SJSA1 (cell line): ENCODE results near the gene OR2H2. TPM values are rescaled to one million over a fixed set of nuclear protein-coding genes. Genes with fewer than 3 reads are reported as not detected.

Source experiments
- DNase-seq, 2 experiments: peaks; one replicate each; pipeline ENCODE4 v3.0.0-alpha.2; 2015 to 2020; ENCODE audit warnings: low spot score in 2 of 2, low read depth in 1 of 2
- H3K27ac ChIP-seq: fragments of 250-450 bp; sonication (Bioruptor Pico); 2 replicates; pipeline ENCODE4 v1.5.1; 2020; ENCODE audit warnings: mild to moderate bottlenecking, moderate library complexity
- H3K27me3 ChIP-seq: fragments of 250-450 bp; sonication (Bioruptor Pico); replicated peaks from 2 replicates; pipeline ENCODE4 v1.5.1; 2020; ENCODE audit warnings: mild to moderate bottlenecking, moderate library complexity
- H3K36me3 ChIP-seq: fragments of 250-450 bp; sonication (Bioruptor Pico); 2 replicates; pipeline ENCODE4 v1.5.1; 2020; ENCODE audit warnings: mild to moderate bottlenecking
- H3K4me1 ChIP-seq: fragments of 250-450 bp; sonication (Bioruptor Pico); replicated peaks from 2 replicates; pipeline ENCODE4 v1.6.1; 2021; ENCODE audit warnings: mild to moderate bottlenecking
- H3K4me3 ChIP-seq: fragments of 250-450 bp; sonication (Bioruptor Pico); 2 replicates; pipeline ENCODE4 v1.5.1; 2020; ENCODE audit warnings: mild to moderate bottlenecking
- H3K9me3 ChIP-seq: fragments of 250-450 bp; sonication (Bioruptor Pico); replicated peaks from 2 replicates; pipeline ENCODE4 v1.5.1; 2020; ENCODE audit warnings: mild to moderate bottlenecking
- total RNA-seq: library from RNA; depleted of rRNA; stranded (reverse); fragments of >200 nt; shearing (Covaris generic); gene quantifications from 2 replicates; pipeline ENCODE4 v1.2.3, GENCODE V29; 2014

Gene OR2H2
- total RNA-seq, 1 experiment from 2014 or later = not detected

GRCh38 chr6:29602564-29603361 lies 17.8 kb downstream of the OR2H2 start:
- H3K27me3 ChIP-seq = no peaks in the 10 kb centered on the region
- no peaks in the 10 kb centered on the region for H3K9me3 ChIP-seq
- no peaks in the 10 kb centered on the region for H3K4me1 ChIP-seq
- H3K36me3 ChIP-seq = no peaks in the 10 kb centered on the region; the same call in 1 of the 2 replicates
- H3K4me3 ChIP-seq = no peak overlapping the region
- H3K27ac ChIP-seq = no peak overlapping the region
- DNase-seq = no peak

- DNase-seq = no peak
- Histone ChIP-seq H3K27ac (no peak overlapping the region), H3K27me3 (no peaks in the 10 kb centered on the region), H3K9me3 (no peaks in the 10 kb centered on the region), H3K4me1 (no peaks in the 10 kb centered on the region), H3K4me3 (no peak overlapping the region), H3K36me3 (no peaks in the 10 kb centered on the region; the same call in 1 of the 2 replicates)
Measured at GRCh38 chr6:29603456-29603855, 18.5 kb downstream of the OR2H2 start.

GRCh38 chr6:29603930-29604329 lies 19.0 kb downstream of the OR2H2 start:
- Histone ChIP-seq H3K27me3 (no peaks in the 10 kb centered on the region), H3K36me3 (no peaks in the 10 kb centered on the region; the same call in none of the 2 replicates), H3K9me3 (no peaks in the 10 kb centered on the region), H3K4me1 (no peaks in the 10 kb centered on the region), H3K27ac (no peak overlapping the region), H3K4me3 (no peak overlapping the region)
- no peak for DNase-seq

- no peak for DNase-seq
- no peak overlapping the region for H3K27ac ChIP-seq
- no peaks in the 10 kb centered on the region for H3K27me3 ChIP-seq
- H3K4me1 ChIP-seq = no peaks in the 10 kb centered on the region
- no peaks in the 10 kb centered on the region for H3K9me3 ChIP-seq
- peaks cover 14% of the 10 kb centered on the region for H3K36me3 ChIP-seq
- H3K4me3 ChIP-seq = no peak overlapping the region
Measured at GRCh38 chr6:29608131-29608530, 23.2 kb downstream of the OR2H2 start.

GRCh38 chr6:29610540-29610939 lies 25.6 kb downstream of the OR2H2 start:
- no peak overlapping the region for H3K27ac ChIP-seq
- H3K27me3 ChIP-seq = no peaks in the 10 kb centered on the region
- H3K4me1 ChIP-seq = peaks cover 12% of the 10 kb centered on the region
- H3K4me3 ChIP-seq = no peak overlapping the region
- no peak for DNase-seq
- peaks cover 23% of the 10 kb centered on the region for H3K36me3 ChIP-seq
- H3K9me3 ChIP-seq = no peaks in the 10 kb centered on the region

- Histone ChIP-seq H3K4me1 (peaks cover 12% of the 10 kb centered on the region), H3K27ac (no peak overlapping the region), H3K27me3 (no peaks in the 10 kb centered on the region), H3K9me3 (no peaks in the 10 kb centered on the region), H3K4me3 (no peak overlapping the region), H3K36me3 (peaks cover 23% of the 10 kb centered on the region)
- DNase-seq = no peak
Measured at GRCh38 chr6:29611426-29611825, 26.5 kb downstream of the OR2H2 start.

GRCh38 chr6:29617782-29618554 lies 33.0 kb downstream of the OR2H2 start:
- peaks cover 12% of the 10 kb centered on the region for H3K4me1 ChIP-seq
- no peak overlapping the region for H3K27ac ChIP-seq
- H3K27me3 ChIP-seq = no peaks in the 10 kb centered on the region
- H3K36me3 ChIP-seq = peaks cover 26% of the 10 kb centered on the region
- H3K9me3 ChIP-seq = no peaks in the 10 kb centered on the region
- no peak for DNase-seq
- no peak overlapping the region for H3K4me3 ChIP-seq

- Histone ChIP-seq H3K9me3 (no peaks in the 10 kb centered on the region), H3K36me3 (peaks cover 15% of the 10 kb centered on the region; the same call in 1 of the 2 replicates), H3K4me3 (no peak overlapping the region), H3K27me3 (no peaks in the 10 kb centered on the region), H3K27ac (no peak overlapping the region), H3K4me1 (peaks cover under 1% of the 10 kb centered on the region; the same call in 1 of the 2 replicates)
- DNase-seq = no peak
Measured at GRCh38 chr6:29619578-29620160, 34.7 kb downstream of the OR2H2 start.

- no peak overlapping the region for H3K4me3 ChIP-seq
- peaks cover 15% of the 10 kb centered on the region; the same call in 1 of the 2 replicates for H3K36me3 ChIP-seq
- H3K4me1 ChIP-seq = no peaks in the 10 kb centered on the region
- no peaks in the 10 kb centered on the region for H3K9me3 ChIP-seq
- H3K27ac ChIP-seq = no peak overlapping the region
- no peak for DNase-seq
- H3K27me3 ChIP-seq = no peaks in the 10 kb centered on the region
Measured at GRCh38 chr6:29620630-29621029, 35.7 kb downstream of the OR2H2 start.

GRCh38 chr6:29624520-29624961 lies 39.6 kb downstream of the OR2H2 start:
- Histone ChIP-seq H3K9me3 (no peaks in the 10 kb centered on the region), H3K4me1 (peaks cover 13% of the 10 kb centered on the region), H3K27me3 (no peaks in the 10 kb centered on the region), H3K27ac (no peak overlapping the region), H3K4me3 (no peak overlapping the region), H3K36me3 (peaks cover 8% of the 10 kb centered on the region; the same call in 1 of the 2 replicates)
- DNase-seq = no peak

GRCh38 chr6:29625337-29625930 lies 40.5 kb downstream of the OR2H2 start:
- Histone ChIP-seq H3K27me3 (no peaks in the 10 kb centered on the region), H3K9me3 (no peaks in the 10 kb centered on the region)
- DNase-seq = no peak

GRCh38 chr6:29626948-29627754 lies 42.2 kb downstream of the OR2H2 start:
- peaks cover 1% of the 10 kb centered on the region for H3K36me3 ChIP-seq
- no peaks in the 10 kb centered on the region for H3K9me3 ChIP-seq
- H3K4me1 ChIP-seq = peaks cover 18% of the 10 kb centered on the region
- no peak overlapping the region for H3K27ac ChIP-seq
- no peak for DNase-seq
- H3K4me3 ChIP-seq = peak overlapping the region; percentile 44
- H3K27me3 ChIP-seq = no peaks in the 10 kb centered on the region

More at GRCh38 chr6:29625337-29625930, 40.5 kb downstream of the OR2H2 start:
- Histone ChIP-seq H3K4me3 (no peak overlapping the region), H3K27ac (no peak overlapping the region), H3K4me1 (peaks cover 13% of the 10 kb centered on the region), H3K36me3 (peaks cover 6% of the 10 kb centered on the region; the same call in 1 of the 2 replicates)
